Tongue (tissue), 2 donors: Measurements from ENCODE around the gene TBC1D22A. TPM values are rescaled to one million over a fixed set of nuclear protein-coding genes. Genes with fewer than 3 reads are reported as not detected.
A peak's percentile ranks its signal among the peaks of the same experiment; 100 is the strongest.
"Not testable (repeated sequence)": the region's sequence is repeated elsewhere in the genome, so short reads cannot be mapped to it uniquely, and the experiment has no call there.

Experiments
- DNase-seq: peaks from one replicate; pipeline ENCODE4 v3.0.0-alpha.2; 2015
- total RNA-seq: library from RNA; depleted of rRNA; stranded (reverse); fragments of >200 nt; gene quantifications from one replicate; pipeline ENCODE4 v1.2.3, GENCODE V29; 2014

Gene TBC1D22A
- total RNA-seq, 1 donor from 2014 or later, result 14.3 TPM

DNA sequence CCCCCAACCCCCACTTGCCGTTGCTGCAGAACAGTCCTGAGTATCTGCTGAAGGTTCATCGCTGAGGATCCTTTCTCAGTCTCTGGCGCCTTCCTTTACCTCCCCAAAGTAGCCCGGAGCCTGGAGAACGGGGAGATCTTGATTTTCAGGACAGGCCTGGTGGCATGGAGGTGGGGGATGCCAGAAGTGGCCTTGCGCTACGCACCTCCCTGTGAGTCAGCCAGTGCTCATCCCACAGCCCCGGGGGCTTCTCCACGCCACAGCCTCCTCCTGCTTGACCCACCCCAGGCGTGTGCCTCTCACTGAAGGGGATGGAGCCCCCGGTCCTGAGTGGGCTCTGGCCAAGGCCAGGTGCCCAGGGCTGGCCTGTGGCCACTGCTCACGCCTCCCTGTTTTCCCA, 339.6 kb downstream of the TBC1D22A start:
- no peak for DNase-seq

GRCh38 chr22:47102648-47103047, 340.2 kb downstream of the TBC1D22A start:
- DNase-seq, result no peak

DNA sequence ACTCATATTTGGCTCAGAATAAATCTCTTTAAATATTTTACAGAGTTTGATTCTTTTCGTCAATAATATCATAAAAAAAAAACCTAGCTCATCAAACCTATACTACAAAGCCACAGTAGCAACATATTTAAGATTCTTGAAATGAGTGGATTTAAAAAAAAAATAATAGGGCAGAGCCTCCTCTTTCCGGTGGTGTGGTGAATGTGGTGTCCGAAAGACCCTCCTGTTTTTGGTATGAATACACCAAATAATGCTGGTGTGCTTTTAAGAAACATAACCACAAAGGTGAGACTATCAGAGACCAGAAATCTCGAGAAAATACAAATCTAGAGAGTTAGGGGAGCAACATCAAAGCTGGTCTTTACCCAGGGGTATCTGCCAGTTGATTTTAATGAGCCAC, 342.6 kb downstream of the TBC1D22A start:
- no peak for DNase-seq

GRCh38 chr22:47106806-47107205, 344.4 kb downstream of the TBC1D22A start:
- DNase-seq, result no peak

DNA sequence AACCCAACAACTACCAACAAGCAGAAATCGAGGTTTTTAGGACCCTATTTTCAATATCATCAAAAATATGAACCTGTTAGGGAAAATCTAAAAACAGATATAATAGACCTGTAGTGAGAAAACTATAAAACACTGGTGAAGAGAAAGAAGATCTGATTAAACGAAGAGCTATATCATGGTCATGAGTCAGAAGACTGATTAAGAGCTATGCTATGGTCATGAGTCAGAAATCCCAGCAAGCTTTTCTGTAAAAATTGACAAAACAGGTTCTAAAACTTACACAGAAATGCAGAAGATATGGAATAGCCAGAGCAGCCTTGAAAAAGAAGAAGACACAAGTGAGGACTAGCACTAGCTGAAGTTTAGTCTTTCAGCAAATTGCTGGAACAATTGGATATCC, 345.0 kb downstream of the TBC1D22A start:
- DNase-seq, result no peak

GRCh38 chr22:47110817-47111443, 348.5 kb downstream of the TBC1D22A start:
- no peak for DNase-seq

DNA sequence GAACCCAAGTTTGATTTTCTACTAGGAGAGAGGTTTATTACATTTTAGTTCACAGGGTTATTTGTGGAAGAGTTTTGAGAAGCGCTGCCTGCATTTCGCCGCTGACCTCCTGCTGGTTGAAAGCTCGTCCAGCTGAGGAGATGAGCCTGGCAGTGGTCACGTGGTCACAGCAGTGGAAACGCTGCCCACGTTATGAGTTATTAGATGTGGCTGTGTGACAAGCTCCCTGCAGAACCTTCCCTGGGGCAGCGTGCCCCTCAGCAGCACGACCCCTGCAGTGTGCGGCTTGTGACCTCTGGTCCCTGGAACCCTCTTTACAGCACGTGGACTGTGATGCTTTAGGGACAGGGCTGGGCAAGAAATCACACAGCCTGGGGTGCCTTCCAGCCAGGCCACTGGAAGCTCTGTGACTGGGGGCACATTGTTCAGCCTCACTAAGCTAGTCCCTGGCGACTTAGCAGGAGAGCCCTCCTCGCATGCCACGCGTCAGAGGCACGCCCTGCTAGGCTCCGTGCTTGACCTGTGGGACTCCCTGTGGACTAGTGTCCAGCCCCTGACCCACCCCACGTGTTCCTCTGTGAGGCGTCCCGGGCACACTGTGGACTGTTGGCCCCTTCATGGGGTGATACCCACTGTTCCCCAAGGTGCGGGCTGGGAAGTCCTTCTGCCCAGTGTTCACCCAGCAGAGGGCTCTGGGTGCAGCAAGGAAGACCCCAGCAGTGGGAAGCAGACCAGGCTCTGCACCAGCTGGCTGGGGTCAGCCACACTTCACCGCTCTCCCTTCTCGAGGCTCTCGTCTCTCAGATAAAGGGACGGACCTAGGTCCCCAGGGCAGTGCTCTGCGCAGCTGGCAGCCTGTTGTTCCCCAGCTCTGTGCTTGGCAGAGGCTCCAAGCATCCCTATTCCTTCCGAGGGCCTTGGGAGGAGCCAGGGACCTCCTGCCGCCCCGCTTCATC, 349.5 kb downstream of the TBC1D22A start:
- no peak for DNase-seq

DNA sequence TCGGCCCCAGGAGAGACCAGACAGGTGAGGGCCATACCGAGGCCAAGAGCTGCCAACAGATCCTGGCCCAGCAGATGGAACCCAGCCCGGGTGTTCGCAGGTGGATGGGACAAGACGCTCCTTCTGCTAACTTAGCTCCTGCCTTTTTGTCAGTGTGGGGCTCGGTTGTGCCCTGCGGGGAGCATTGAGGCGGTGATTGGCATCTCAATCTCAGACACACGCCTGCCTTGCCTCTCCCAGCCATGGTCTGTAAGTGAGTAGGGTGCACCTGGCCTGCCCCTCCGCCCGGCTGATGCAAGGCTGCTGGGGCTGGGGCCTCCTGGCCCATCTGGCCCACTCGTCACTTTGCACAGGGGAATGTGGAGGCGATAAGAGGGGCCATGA, 350.1 kb downstream of the TBC1D22A start:
- DNase-seq, result no peak

DNA sequence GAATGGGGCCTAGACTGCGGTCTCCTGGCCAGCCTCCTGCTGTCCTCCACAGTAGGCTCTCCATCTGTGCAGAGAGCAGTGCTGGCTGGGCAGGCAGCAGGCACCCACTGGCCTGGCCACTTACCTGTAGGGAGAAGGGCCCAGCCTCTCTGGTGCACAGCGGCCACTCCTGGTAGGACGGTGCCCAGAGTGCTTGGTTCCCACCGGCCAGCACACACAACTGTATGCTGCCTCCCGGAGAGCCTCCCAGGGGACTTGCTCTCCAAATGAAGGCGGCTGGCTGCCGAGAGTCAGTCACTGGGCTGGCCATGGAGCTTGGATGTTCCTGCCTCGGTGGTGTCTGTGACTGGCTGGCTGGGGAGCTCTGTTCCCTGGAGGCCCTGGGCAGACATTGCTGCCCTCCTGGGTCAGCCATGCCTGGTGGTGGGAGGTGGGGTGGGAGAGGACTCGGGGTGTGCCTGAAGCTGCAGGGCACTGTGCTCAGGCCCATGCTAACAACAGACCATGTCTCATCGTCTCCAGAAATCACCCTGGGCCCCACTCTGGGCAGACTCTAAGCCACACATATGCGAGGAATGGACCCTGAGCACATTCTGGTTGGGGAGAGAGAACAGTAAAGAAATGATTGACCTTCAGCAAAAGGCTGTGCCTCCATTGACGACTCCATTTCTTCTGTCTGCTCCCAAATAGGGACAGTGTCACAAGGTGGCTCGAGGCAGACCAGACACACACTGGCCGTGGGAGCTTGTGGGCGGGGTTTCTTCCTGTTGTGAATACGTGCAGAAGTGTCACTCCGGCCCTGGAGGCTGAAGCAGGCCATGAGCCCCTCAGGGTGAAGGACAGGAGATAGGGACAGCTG, 350.8 kb downstream of the TBC1D22A start:
- DNase-seq, result no peak

- no peak for DNase-seq
Measured at GRCh38 chr22:47113853-47114415, 351.5 kb downstream of the TBC1D22A start.

DNA sequence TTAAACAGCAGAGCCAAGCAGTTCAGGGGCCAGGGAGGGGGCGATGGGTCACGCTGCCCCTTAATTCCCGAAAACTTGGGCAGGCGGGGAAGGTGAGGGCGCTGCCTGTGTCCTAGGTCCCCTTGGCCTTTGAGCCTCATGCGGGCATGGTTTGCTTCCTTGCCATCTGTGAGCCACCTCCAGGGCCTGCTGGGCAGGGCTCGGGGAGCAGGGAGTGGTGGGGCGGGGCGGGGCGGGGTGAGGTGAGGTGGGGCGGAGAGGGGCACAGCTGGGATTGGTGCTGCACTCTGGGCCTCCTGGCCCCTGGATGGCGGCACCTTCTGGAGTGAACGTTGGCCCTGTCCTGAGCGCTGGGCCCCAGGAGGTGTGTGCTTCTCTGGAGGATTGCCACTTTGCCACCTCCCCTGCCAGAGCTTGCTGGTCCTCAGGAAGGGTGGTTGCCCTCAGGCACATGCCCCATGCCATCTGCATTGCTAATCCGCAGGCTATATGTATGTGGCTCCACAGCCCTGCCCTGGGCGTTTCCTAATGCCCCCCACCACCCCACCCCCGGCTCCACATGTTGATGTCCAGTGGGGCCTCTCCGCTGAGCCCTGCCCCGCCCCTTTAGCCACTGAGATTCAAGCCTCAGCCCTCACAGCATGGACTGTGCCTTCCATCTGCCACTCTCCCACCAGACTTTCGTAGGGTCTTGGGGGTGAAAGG, 352.5 kb downstream of the TBC1D22A start:
- DNase-seq, result no peak

GRCh38 chr22:47115518-47115890, 353.1 kb downstream of the TBC1D22A start:
- no peak for DNase-seq

DNA sequence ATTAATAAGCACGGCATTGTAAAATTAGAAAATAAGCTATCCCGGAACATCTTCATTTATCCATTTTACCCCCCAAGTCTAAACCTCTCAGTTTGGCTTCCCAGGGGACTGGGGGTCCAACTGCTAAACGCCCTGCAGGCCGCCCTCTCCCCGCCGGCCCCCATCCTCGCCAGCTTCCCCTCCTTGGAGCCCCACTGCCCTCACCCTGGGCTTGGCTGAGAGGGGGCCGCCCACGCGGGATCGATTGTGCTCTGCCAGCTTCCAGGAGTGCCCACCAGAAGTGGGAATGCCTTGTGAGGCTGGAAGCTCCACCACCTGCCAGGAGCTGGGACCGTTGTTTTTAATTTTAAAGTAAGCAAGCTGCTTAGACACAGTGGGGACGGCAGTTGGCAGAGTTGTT, 353.5 kb downstream of the TBC1D22A start:
- no peak for DNase-seq

DNA sequence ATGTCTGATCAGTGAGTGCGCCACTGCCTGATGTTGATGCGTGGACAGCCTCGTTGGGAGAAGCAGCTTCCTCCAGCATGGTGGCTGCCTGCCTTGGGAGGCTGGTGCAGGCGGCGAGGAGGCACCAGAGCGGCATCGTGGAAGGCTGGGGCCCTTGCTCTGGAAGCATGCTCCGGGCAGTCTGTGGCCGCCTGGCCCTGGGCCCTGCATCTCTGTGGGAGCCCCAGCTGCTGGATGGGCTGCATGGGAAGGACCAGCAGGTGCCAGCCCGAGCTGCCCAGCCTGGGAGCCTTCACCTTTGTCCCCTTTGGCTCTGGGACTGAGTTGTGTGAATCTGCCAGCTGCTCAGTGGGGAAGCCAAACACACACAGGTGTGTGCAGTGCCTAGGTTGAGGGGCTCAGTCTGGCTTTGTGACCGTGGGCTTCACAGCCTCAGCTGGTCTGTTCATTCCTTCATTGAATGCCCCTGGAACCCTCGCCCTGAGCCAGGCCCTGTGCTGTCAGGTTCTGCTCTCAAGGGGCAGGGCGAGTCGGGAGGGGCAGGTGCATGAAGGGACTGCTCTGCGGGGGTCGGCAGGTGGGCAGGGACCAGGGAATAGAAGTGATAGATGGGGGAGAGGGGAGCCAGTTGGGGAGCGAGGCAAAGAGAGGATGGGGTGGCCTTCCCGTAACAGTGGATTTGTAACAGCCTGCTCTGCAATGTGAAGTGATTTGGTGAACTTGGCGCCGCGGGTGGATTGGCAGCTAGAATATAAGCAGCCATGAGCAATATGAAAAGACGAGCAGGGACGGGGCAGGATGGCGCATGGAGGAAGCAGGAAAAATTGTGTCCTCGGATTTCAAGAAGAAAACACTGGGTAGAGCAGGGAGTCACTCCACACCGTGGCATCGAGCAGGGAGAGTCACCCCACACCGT, 354.2 kb downstream of the TBC1D22A start:
- no peak for DNase-seq

- not testable (repeated sequence) for DNase-seq
Measured at GRCh38 chr22:47117442-47117841, 355.0 kb downstream of the TBC1D22A start.

GRCh38 chr22:47119181-47119580, 356.7 kb downstream of the TBC1D22A start:
- no peak for DNase-seq

DNA sequence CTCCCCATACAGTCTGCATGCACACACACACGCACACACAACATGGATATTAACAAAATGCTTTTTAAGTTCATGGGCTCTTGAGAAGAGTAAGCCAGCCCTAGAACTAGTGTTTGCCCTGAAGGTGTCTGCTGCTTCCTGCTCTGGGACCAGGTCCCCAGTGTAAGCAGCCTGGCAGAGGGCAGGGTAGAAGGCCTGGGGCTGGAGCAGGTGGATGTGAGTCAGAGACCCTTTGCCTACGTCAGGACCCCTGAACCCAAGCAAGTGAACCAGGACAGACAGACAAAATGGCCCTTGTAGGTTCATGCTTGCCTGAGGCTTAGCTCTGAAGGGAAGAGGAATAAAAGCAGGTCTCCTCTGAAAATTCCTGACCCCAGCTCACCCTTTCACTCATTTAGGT, 357.9 kb downstream of the TBC1D22A start:
- no peak for DNase-seq

GRCh38 chr22:47121791-47122190, 359.3 kb downstream of the TBC1D22A start:
- peak; percentile 38 for DNase-seq

- no peak for DNase-seq
Measured at GRCh38 chr22:47122441-47123000, 360.1 kb downstream of the TBC1D22A start.
